Endothelial cell of umbilical vein (primary cell): Measurements from ENCODE around the gene RUSF1. TPM values are rescaled to one million over a fixed set of nuclear protein-coding genes. Genes with fewer than 3 reads are reported as not detected.

Experiments
- BruUV-seq: library from RNA; stranded (reverse); fragments of 400-500 nt; replicated peaks from 2 replicates; lab custom pipeline; 2021; lab: Mats Ljungman, UMichigan
- CTCF ChIA-PET: fragments of 300-600, 350-600 bp; sonication (Branson Sonifier 250); formaldehyde crosslinking; loops from one replicate; lab custom pipeline; 2021; ENCODE audit warnings: antibody characterized with exemption, inconsistent platforms; lab: Charles Lee
- POLR2A ChIA-PET: fragments of 300-600, 350-600 bp; sonication (Branson Sonifier 250); formaldehyde crosslinking; loops from one replicate; lab custom pipeline; 2021; ENCODE audit warnings: antibody characterized with exemption, inconsistent platforms; lab: Charles Lee
- DNase-seq: peaks from one replicate; pipeline ENCODE4 v3.0.0-alpha.2; 2011; ENCODE audit warnings: low read depth, low spot score
- FAIRE-seq: peaks from 2 replicates; lab custom pipeline; 2011; peaks lifted over from hg19 to GRCh38; lab: Jason Lieb, UNC
- H2AFZ ChIP-seq: 2 replicates; pipeline ENCODE4 v1.6.0; 2012; ENCODE audit warnings: low read depth, low read length, control low read depth, inconsistent platforms
- H3K27ac ChIP-seq: 2 replicates; pipeline ENCODE4 v1.5.1; 2011; ENCODE audit warnings: low read depth, mild to moderate bottlenecking, control low read depth, low read length, moderate library complexity; ENCODE audit not compliant: insufficient read depth
- H3K27me3 ChIP-seq, 2 experiments: 2 replicates each; pipeline versions ENCODE4 v1.6.0 to v1.6.1; 2011; ENCODE audit warnings: low read length in 2 of 2, mixed read lengths in 1 of 2; ENCODE audit not compliant: control insufficient read depth in 2 of 2, insufficient read depth in 2 of 2
- H3K36me3 ChIP-seq, 2 experiments: 2 replicates in 1 of 2; 3 replicates in 1 of 2; pipeline ENCODE4 v1.5.1; 2011; ENCODE audit warnings: low read length in 2 of 2, mild to moderate bottlenecking in 1 of 2, moderate library complexity in 1 of 2; ENCODE audit not compliant: control insufficient read depth in 2 of 2, insufficient read depth in 2 of 2; ENCODE audit errors: extremely low read depth in 1 of 2
- H3K4me1 ChIP-seq: 3 replicates; pipeline ENCODE4 v1.5.1; 2011; ENCODE audit warnings: mild to moderate bottlenecking, low read length; ENCODE audit not compliant: control insufficient read depth, insufficient read depth; ENCODE audit errors: extremely low read depth
- H3K4me2 ChIP-seq: 2 replicates; pipeline ENCODE4 v1.6.1; 2011; ENCODE audit warnings: low read length, control low read depth, mixed read lengths; ENCODE audit not compliant: insufficient read depth
- H3K4me3 ChIP-seq, 3 experiments: fragments of 200-600 bp in 1 of 3; sonication (generic), shearing (Covaris generic) in 1 of 3; replicated peaks in 1 of 3; 2 replicates each; pipeline ENCODE4 v1.5.1; 2011 to 2016; ENCODE audit warnings: control low read depth in 3 of 3, low read length in 3 of 3, mild to moderate bottlenecking in 2 of 3, inconsistent platforms in 1 of 3, low read depth in 1 of 3, moderate library complexity in 1 of 3; ENCODE audit not compliant: insufficient read depth in 1 of 3
- H3K79me2 ChIP-seq: 2 replicates; pipeline ENCODE4 v1.6.0; 2012; ENCODE audit warnings: low read length, inconsistent platforms; ENCODE audit not compliant: control insufficient read depth, insufficient read depth
- H3K9ac ChIP-seq: replicated peaks from 2 replicates; pipeline ENCODE3; 2011; ENCODE audit warnings: low read length, control low read depth; ENCODE audit not compliant: insufficient read depth; ENCODE audit errors: extremely low read depth
- H3K9me1 ChIP-seq: replicated peaks from 3 replicates; pipeline ENCODE4 v1.6.0; 2011; ENCODE audit warnings: mild to moderate bottlenecking, low read length; ENCODE audit not compliant: control insufficient read depth, insufficient read depth; ENCODE audit errors: extremely low read depth
- H3K9me3 ChIP-seq: replicated peaks from 2 replicates; pipeline ENCODE4 v1.5.1; 2012; ENCODE audit warnings: low read length, inconsistent platforms; ENCODE audit not compliant: control insufficient read depth, insufficient read depth
- H4K20me1 ChIP-seq: replicated peaks from 2 replicates; pipeline ENCODE3; 2011; ENCODE audit warnings: mild to moderate bottlenecking, low read length; ENCODE audit not compliant: control insufficient read depth, insufficient read depth; ENCODE audit errors: extremely low read depth
- EZH2 ChIP-seq: IDR thresholded peaks from 2 replicates; pipeline ENCODE4 v1.6.1; 2012; ENCODE audit warnings: borderline replicate concordance, low read depth, mild to moderate bottlenecking, moderate library complexity, low read length, inconsistent platforms; ENCODE audit not compliant: severe bottlenecking
- FOS ChIP-seq: IDR thresholded peaks from 2 replicates; pipeline ENCODE4 v1.6.1; 2011; ENCODE audit warnings: mild to moderate bottlenecking, low read length, moderate library complexity, borderline replicate concordance; ENCODE audit not compliant: insufficient read depth
- GATA2 ChIP-seq: IDR thresholded peaks from 2 replicates; pipeline ENCODE4 v1.7.0; 2011; ENCODE audit warnings: low read depth, mild to moderate bottlenecking, moderate library complexity, mixed read lengths, low read length; ENCODE audit not compliant: insufficient read length, insufficient read depth
- JUN ChIP-seq: IDR thresholded peaks from 2 replicates; pipeline ENCODE4 v1.6.1; 2011; ENCODE audit warnings: borderline replicate concordance, low read depth; ENCODE audit not compliant: insufficient read length, insufficient read depth
- MYC ChIP-seq: IDR thresholded peaks from one replicate; pipeline ENCODE4 v1.6.1; 2011; ENCODE audit warnings: mild to moderate bottlenecking, low read depth, low read length
- POLR2A ChIP-seq: IDR thresholded peaks from 2 replicates; pipeline ENCODE4 v1.6.1; 2012; ENCODE audit warnings: low read depth, mild to moderate bottlenecking, control low read depth, low read length
- POLR2AphosphoS5 ChIP-seq: IDR thresholded peaks from 2 replicates; pipeline ENCODE4 v1.6.1; 2012; ENCODE audit warnings: low read depth, mild to moderate bottlenecking, control low read depth, low read length, moderate library complexity; ENCODE audit not compliant: insufficient read depth
- dilution Hi-C: fragments of 300-500 bp; cut with MboI; formaldehyde crosslinking; loops from one replicate; pipeline ENCODE4 v1.15.0; 2019; ENCODE audit warnings: low sequenced_read_pairs; ENCODE audit not compliant: extremely low pct_ligation_motif_present
- intact Hi-C: fragments of 100-400 bp; cut with micrococcal nuclease; formaldehyde crosslinking; loops from one replicate; pipeline ENCODE4 v1.10.0; 2022
- polyA plus RNA-seq, 4 experiments: library from polyadenylated mRNA; depleted of rRNA in 3 of 4; stranded (reverse) in 3 of 4; unstranded in 1 of 4; fragments of >200 nt; gene quantifications; 2 replicates each; pipeline versions ENCODE4 v1.2.1 to v1.2.3, GENCODE V29; 2011 to 2012; ENCODE audit warnings: missing spikeins in 1 of 4
- total RNA-seq: library from RNA; stranded (reverse); gene quantifications from 2 replicates; pipeline ENCODE4 v1.2.3, GENCODE V29; 2021
- TF ChIP-seq, protein P1 (sequence below): IDR thresholded peaks from 2 replicates; pipeline ENCODE4 v1.6.1; 2011; ENCODE audit not compliant: insufficient read depth, insufficient read length
- TF ChIP-seq, protein P2 (sequence below), 2 donors: IDR thresholded peaks; 1 replicate in 1 of 2; 2 replicates in 1 of 2; pipeline ENCODE4 v1.5.1; 2011; ENCODE audit warnings: low read length in 2 of 2, mild to moderate bottlenecking in 2 of 2, moderate library complexity in 2 of 2, control low read depth in 1 of 2, inconsistent platforms in 1 of 2, low read depth in 1 of 2; ENCODE audit not compliant: insufficient read depth in 1 of 2; ENCODE audit errors: extremely low read depth in 1 of 2

Gene RUSF1
- total and polyA plus RNA-seq, 2 donors (not counting 3 experiments of a cell fraction or from before 2014, with no cell fraction given): 36.4 to 40.3 TPM

DNA sequence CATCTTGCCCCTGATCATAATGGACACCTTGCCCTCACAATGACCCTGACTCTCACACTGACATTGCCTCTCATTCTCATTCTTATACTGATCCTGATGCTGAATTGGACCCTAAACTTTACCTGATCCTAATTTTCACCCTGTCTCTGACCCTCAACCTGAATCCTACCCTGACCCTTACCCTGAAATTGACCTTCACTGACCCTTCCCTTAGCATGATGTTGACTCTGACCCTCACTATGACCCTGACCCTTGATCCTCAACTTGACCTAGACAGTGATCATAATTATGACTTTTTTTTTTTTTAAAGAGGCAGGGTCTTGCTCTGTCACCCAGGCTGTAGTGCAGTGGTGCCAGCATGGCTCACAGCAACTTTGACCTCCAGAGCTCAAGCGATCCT, 22.9 kb upstream of the RUSF1 start:
- no peaks in the 10 kb centered on the region for H3K79me2 ChIP-seq
- TF ChIP-seq MYC: no peak
- TF ChIP-seq POLR2A: no peak
- TF ChIP-seq POLR2AphosphoS5: no peak
- TF ChIP-seq JUN: no peak
- TF ChIP-seq FOS: no peak
- no peak for TF ChIP-seq GATA2
- TF ChIP-seq, protein P1, sequence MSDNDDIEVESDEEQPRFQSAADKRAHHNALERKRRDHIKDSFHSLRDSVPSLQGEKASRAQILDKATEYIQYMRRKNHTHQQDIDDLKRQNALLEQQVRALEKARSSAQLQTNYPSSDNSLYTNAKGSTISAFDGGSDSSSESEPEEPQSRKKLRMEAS: no peak
- TF ChIP-seq, protein P2, sequence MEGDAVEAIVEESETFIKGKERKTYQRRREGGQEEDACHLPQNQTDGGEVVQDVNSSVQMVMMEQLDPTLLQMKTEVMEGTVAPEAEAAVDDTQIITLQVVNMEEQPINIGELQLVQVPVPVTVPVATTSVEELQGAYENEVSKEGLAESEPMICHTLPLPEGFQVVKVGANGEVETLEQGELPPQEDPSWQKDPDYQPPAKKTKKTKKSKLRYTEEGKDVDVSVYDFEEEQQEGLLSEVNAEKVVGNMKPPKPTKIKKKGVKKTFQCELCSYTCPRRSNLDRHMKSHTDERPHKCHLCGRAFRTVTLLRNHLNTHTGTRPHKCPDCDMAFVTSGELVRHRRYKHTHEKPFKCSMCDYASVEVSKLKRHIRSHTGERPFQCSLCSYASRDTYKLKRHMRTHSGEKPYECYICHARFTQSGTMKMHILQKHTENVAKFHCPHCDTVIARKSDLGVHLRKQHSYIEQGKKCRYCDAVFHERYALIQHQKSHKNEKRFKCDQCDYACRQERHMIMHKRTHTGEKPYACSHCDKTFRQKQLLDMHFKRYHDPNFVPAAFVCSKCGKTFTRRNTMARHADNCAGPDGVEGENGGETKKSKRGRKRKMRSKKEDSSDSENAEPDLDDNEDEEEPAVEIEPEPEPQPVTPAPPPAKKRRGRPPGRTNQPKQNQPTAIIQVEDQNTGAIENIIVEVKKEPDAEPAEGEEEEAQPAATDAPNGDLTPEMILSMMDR (IDR thresholded peaks at IDR 0.05; ENCODE audit: extremely low read depth in 1 of 2, insufficient read depth in 1 of 2, low read depth in 1 of 2, low read length in 2 of 2): no peak
- TF ChIP-seq EZH2: no peak
- no TSS peak for BruUV-seq
- no peaks in the 10 kb centered on the region for H3K9me1 ChIP-seq
- DNase-seq (no peak), FAIRE-seq (no peak)
- peaks cover 25 to 33% of the 10 kb centered on the region in 2 experiments for H3K27me3 ChIP-seq
- no peaks in the 10 kb centered on the region for H3K4me1 ChIP-seq
- POLR2A ChIA-PET: no interaction called here
- H3K4me3 ChIP-seq: no peak overlapping the region
- no peaks in the 10 kb centered on the region for H3K36me3 ChIP-seq
- H2AFZ ChIP-seq: no peak overlapping the region
- H3K9ac ChIP-seq: no peak overlapping the region
- no peaks in the 10 kb centered on the region for H4K20me1 ChIP-seq
- CTCF ChIA-PET: no interaction called here
- H3K9me3 ChIP-seq: no peaks in the 10 kb centered on the region
- intact Hi-C loops: no loop called here
- dilution Hi-C loops: no loop called here
- no peak overlapping the region for H3K4me2 ChIP-seq
- H3K27ac ChIP-seq: no peak overlapping the region
